ENCODE measurements around the gene THTPA. TPM values are rescaled to one million over a fixed set of nuclear protein-coding genes. Genes with fewer than 3 reads are reported as not detected.

Gene THTPA
- total and polyA plus RNA-seq, 2 of the 13 experiments (the other 11 are each of a cell fraction or from before 2014, with no cell fraction given), result 7.4 to 8.7 TPM

DNA sequence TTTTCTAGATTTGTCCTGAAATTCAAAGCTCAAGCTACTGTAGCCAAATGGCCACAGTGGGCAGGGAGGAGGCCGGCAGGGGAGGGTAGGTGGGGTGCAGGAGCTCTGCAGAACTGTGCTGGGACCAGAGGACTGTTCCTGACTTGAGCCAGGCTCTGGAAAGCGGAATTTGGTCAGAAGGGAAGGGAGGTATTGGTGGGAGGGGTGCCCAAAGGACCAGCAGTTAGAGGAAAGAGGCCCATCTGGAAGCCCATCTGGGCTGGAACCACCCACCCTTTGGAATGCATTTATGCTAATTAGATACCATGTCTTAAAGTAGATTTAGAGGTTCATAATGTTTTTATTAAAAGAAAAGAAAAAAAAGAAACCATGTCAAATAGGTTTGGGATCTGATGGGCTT is 47.0 kb downstream of the THTPA start (continued):
- TF ChIP-seq NR2C2 (CRISPR knock-in tag; IDR thresholded peaks at IDR 0.05; ENCODE audit: borderline replicate concordance), result peak; percentile 21; the same call in 1 of the 2 replicates
- no peak for TF ChIP-seq CHD4 (IDR thresholded peaks at IDR 0.05; ENCODE audit: borderline replicate concordance, low read length)
- 0 out of 2 replicates have a peak, but pooled peaks have one; percentile 11 for TF ChIP-seq MTA1 (CRISPR knock-in tag; IDR thresholded peaks at IDR 0.05; ENCODE audit: borderline replicate concordance)

DNA sequence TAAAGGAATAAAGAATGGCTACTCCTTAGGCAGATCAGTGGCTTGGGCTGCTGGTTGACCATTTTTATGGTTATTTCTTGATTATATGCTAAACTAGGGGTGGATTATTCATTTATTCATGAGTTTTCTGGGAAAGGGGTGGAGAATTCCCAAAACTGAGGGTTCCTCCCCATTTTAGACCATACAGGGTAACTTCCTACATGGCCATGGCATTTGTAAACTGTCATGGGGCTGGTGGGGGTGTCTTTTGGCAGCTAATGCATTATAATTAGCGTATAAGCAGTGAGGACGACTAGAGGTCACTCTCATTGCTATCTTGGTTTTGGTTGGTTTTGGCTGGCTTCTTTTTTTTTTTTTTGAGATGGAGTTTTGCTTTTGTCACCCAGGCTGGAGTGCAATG is 48.1 kb downstream of the THTPA start:
- Histone ChIP-seq H3K79me2 (ENCODE audit: insufficient read depth, low read length) (no peaks in the 10 kb centered on the region), H3K27ac (ENCODE audit: extremely low read length, insufficient read depth, low read length) (no peak overlapping the region), H3K9ac (ENCODE audit: insufficient read depth, low read depth, low read length) (no peak overlapping the region), H3K4me3 (replicated peaks in 1 of 3; ENCODE audit: insufficient read depth in 1 of 3, low read depth in 2 of 3, low read length in 3 of 3) (no peak overlapping the region), H4K20me1 (ENCODE audit: insufficient read depth, low read length) (no peaks in the 10 kb centered on the region), H3K4me2 (ENCODE audit: low read depth, low read length) (no peak overlapping the region), H3K4me1 (ENCODE audit: insufficient read depth, low read length) (peaks cover 87% of the 10 kb centered on the region), H2AFZ (ENCODE audit: low read length) (no peak overlapping the region), H3K36me3 (replicated peaks in 1 of 2; ENCODE audit: control insufficient read depth in 1 of 2, insufficient read depth in 2 of 2, low read length in 2 of 2) (no peaks in the 10 kb centered on the region), H3K9me3 (ENCODE audit: low read length) (peaks cover 5% of the 10 kb centered on the region; the same call in 1 of the 2 replicates), H3K27me3 (ENCODE audit: control insufficient read depth in 1 of 2, insufficient read depth in 2 of 2, low read length in 2 of 2) (no peaks in the 10 kb centered on the region)
- TF ChIP-seq ZNF460 (CRISPR knock-in tag; IDR thresholded peaks at IDR 0.05; ENCODE audit: borderline replicate concordance), result 0 out of 2 replicates have a peak, but pooled peaks have one; percentile 6
- no peak for TF ChIP-seq SIX1 (CRISPR knock-in tag; IDR thresholded peaks at IDR 0.05; ENCODE audit: borderline replicate concordance)
- no TSS peak for BruUV-seq (replicated peaks)
- ChIA-PET CTCF (ENCODE audit: low intra/inter-chr PET ratio, low total read pairs) (interaction anchor here (2.1 kb wide), 1 partner anchor 15 kb away, joined by 9 read pairs; no protein-coding TSS in a partner anchor), POLR2A (interaction anchor here (1.2 to 10.5 kb wide), 4 partner anchors 7 to 34 kb away, joined by 3 to 267 read pairs (median 177); partner anchors contain the start of gene DHRS2)
- intact Hi-C loops (cut with micrococcal nuclease; ENCODE audit: unreplicated experiment), result no loop called here
- DNase-seq (ENCODE audit: low spot score), result no peak
- ATAC-seq, result no peak
- in situ Hi-C loops (cut with HindIII; ENCODE audit: extremely low pct_ligation_motif_present, low pct_unique_long_range_greater_than_20kb), result no loop called here
- no peak for FAIRE-seq
- 95% methylated on average over 2 of the region's 2 CpGs for WGBS (ENCODE audit: low lambda C conversion rate)

DNA sequence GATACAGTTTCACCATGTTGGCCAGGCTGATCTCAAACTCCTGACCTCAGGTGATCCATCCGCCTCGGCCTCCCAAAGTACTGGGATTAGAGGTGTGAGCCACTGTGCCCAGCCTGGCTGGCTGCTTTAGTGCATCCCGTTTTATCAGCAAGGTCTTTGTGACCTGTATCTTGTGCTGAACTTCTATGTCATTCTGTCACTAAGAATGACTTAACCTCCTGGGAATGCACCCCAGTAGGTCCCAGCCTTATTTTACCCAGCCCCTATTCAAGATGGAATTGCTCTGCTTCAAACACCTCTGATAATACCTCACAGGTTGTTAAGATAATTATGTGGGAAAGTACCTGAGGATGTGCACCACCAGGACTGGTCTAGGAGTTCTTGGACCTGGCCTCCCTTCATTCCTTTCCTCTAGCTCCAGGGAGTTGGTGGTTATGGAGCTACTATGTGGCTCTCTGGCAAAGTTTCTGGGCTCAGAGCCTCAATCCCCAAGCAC is 48.7 kb downstream of the THTPA start:
- H3K9me3 ChIP-seq (ENCODE audit: low read length), result no peaks in the 10 kb centered on the region
- no peak overlapping the region for H3K27ac ChIP-seq (ENCODE audit: extremely low read length, insufficient read depth, low read length)
- H3K4me3 ChIP-seq (replicated peaks in 1 of 3; ENCODE audit: insufficient read depth in 1 of 3, low read depth in 2 of 3, low read length in 3 of 3), result no peak overlapping the region
- no peaks in the 10 kb centered on the region for H3K79me2 ChIP-seq (ENCODE audit: insufficient read depth, low read length)
- no peaks in the 10 kb centered on the region for H3K36me3 ChIP-seq (replicated peaks in 1 of 2; ENCODE audit: control insufficient read depth in 1 of 2, insufficient read depth in 2 of 2, low read length in 2 of 2)
- H2AFZ ChIP-seq (ENCODE audit: low read length), result no peak overlapping the region
- BruUV-seq (replicated peaks), result no TSS peak
- CTCF ChIA-PET (ENCODE audit: low intra/inter-chr PET ratio, low total read pairs), result no interaction called here
- POLR2A ChIA-PET, result interaction anchor here (0.8 to 14.7 kb wide), 4 partner anchors 6 to 489 kb away, joined by 3 to 1105 read pairs (median 136); partner anchors contain the start of genes DHRS2 and PCK2
- in situ Hi-C loops (cut with HindIII; ENCODE audit: extremely low pct_ligation_motif_present, low pct_unique_long_range_greater_than_20kb) (no loop called here), intact Hi-C loops (cut with micrococcal nuclease; ENCODE audit: unreplicated experiment) (no loop called here)
- no peak overlapping the region for H3K4me2 ChIP-seq (ENCODE audit: low read depth, low read length)
- H3K27me3 ChIP-seq (ENCODE audit: control insufficient read depth in 1 of 2, insufficient read depth in 2 of 2, low read length in 2 of 2), result no peaks in the 10 kb centered on the region
- H4K20me1 ChIP-seq (ENCODE audit: insufficient read depth, low read length), result no peaks in the 10 kb centered on the region
- H3K9ac ChIP-seq (ENCODE audit: insufficient read depth, low read depth, low read length), result no peak overlapping the region
- 91% methylated on average over 3 of the region's 3 CpGs for WGBS (ENCODE audit: low lambda C conversion rate)
- ATAC-seq (no peak), FAIRE-seq (no peak), DNase-seq (ENCODE audit: low spot score) (no peak)
- H3K4me1 ChIP-seq (ENCODE audit: insufficient read depth, low read length), result peaks cover 88% of the 10 kb centered on the region
- TF ChIP-seq SIN3A (IDR thresholded peaks at IDR 0.05; ENCODE audit: borderline replicate concordance, low read depth, low read length) (no peak), ZNF777 (CRISPR knock-in tag; IDR thresholded peaks at IDR 0.05) (no peak), YEATS4 (CRISPR knock-in tag; IDR thresholded peaks at IDR 0.05; ENCODE audit: borderline replicate concordance) (no peak), ZNF33A (CRISPR knock-in tag; IDR thresholded peaks at IDR 0.05; ENCODE audit: borderline replicate concordance) (no peak), ZNF331 (CRISPR knock-in tag; IDR thresholded peaks at IDR 0.05) (no peak), CHCHD3 (CRISPR knock-in tag; IDR thresholded peaks at IDR 0.05) (no peak), ZNF367 (CRISPR knock-in tag; IDR thresholded peaks at IDR 0.05; ENCODE audit: borderline replicate concordance) (no peak), MAF1 (CRISPR knock-in tag; IDR thresholded peaks at IDR 0.05; ENCODE audit: borderline replicate concordance) (no peak)
- TF ChIP-seq, protein P1, sequence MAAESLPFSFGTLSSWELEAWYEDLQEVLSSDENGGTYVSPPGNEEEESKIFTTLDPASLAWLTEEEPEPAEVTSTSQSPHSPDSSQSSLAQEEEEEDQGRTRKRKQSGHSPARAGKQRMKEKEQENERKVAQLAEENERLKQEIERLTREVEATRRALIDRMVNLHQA (CRISPR knock-in tag; IDR thresholded peaks at IDR 0.05), result no peak
- TF ChIP-seq, protein P2, sequence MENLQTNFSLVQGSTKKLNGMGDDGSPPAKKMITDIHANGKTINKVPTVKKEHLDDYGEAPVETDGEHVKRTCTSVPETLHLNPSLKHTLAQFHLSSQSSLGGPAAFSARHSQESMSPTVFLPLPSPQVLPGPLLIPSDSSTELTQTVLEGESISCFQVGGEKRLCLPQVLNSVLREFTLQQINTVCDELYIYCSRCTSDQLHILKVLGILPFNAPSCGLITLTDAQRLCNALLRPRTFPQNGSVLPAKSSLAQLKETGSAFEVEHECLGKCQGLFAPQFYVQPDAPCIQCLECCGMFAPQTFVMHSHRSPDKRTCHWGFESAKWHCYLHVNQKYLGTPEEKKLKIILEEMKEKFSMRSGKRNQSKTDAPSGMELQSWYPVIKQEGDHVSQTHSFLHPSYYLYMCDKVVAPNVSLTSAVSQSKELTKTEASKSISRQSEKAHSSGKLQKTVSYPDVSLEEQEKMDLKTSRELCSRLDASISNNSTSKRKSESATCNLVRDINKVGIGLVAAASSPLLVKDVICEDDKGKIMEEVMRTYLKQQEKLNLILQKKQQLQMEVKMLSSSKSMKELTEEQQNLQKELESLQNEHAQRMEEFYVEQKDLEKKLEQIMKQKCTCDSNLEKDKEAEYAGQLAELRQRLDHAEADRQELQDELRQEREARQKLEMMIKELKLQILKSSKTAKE (CRISPR knock-in tag; IDR thresholded peaks at IDR 0.05; ENCODE audit: borderline replicate concordance), result no peak

Data from HepG2 (cell line).